CD4-positive, alpha-beta T cell (primary cell): Measurements from ENCODE around the gene OPTC. TPM values are rescaled to one million over a fixed set of nuclear protein-coding genes. Genes with fewer than 3 reads are reported as not detected.

Experiments used
- ATAC-seq: fragments of 200-7000 bp; cut with Tn5 transposase; one replicate; pipeline ENCODE4 v1.10.0; 2022; ENCODE audit warnings: mild to moderate bottlenecking; ENCODE audit not compliant: poor library complexity
- CTCF ChIA-PET: fragments of 350-600 bp; sonication (Branson Sonifier 250); formaldehyde crosslinking; loops from one replicate; lab custom pipeline; 2021; ENCODE audit warnings: antibody characterized with exemption, inconsistent platforms; lab: Charles Lee
- POLR2A ChIA-PET: fragments of 350-600 bp; sonication (Branson Sonifier 250); formaldehyde crosslinking; loops from one replicate; lab custom pipeline; 2021; ENCODE audit warnings: antibody characterized with exemption, inconsistent platforms; lab: Charles Lee
- DNase-seq, 14 experiments: peaks; one replicate each; pipeline ENCODE4 v3.0.0-alpha.2; 2013 to 2020; ENCODE audit warnings: mixed read lengths in 2 of 14
- H3K27ac ChIP-seq, 2 donors: one replicate each; pipeline versions ENCODE4 v1.5.1 to v1.7.0; 2013; ENCODE audit warnings: low read length in 2 of 2, low read depth in 1 of 2, mild to moderate bottlenecking in 1 of 2
- H3K27me3 ChIP-seq, 2 experiments: 1 replicate in 1 of 2; 2 replicates in 1 of 2; pipeline versions ENCODE4 v1.6.1 to v1.7.0; 2013; ENCODE audit warnings: low read length in 2 of 2, control low read depth in 1 of 2, mild to moderate bottlenecking in 1 of 2, moderate library complexity in 1 of 2; ENCODE audit not compliant: insufficient read depth in 2 of 2, control insufficient read depth in 1 of 2
- H3K36me3 ChIP-seq: one replicate; pipeline ENCODE4 v1.6.1; 2013; ENCODE audit warnings: low read length, control low read depth; ENCODE audit not compliant: insufficient read depth
- H3K4me1 ChIP-seq: one replicate; pipeline ENCODE4 v1.6.1; 2013; ENCODE audit warnings: low read length, control low read depth; ENCODE audit not compliant: insufficient read depth
- H3K4me3 ChIP-seq: one replicate; pipeline ENCODE4 v1.5.1; 2013; ENCODE audit warnings: mild to moderate bottlenecking, low read length, moderate library complexity
- H3K9me3 ChIP-seq, 2 experiments: 1 replicate in 1 of 2; 2 replicates in 1 of 2; pipeline versions ENCODE4 v1.6.1 to v1.7.0; 2013; ENCODE audit warnings: low read length in 2 of 2, mild to moderate bottlenecking in 2 of 2, control low read depth in 1 of 2, moderate library complexity in 1 of 2; ENCODE audit not compliant: control insufficient read depth in 1 of 2, insufficient read depth in 1 of 2
- H3K27ac Mint-ChIP-seq: one replicate; pipeline ENCODE4 v1.8.0; 2020; ENCODE audit warnings: mixed read lengths
- H3K27me3 Mint-ChIP-seq: one replicate; pipeline ENCODE4 v1.8.0; 2021; ENCODE audit warnings: mixed read lengths
- H3K36me3 Mint-ChIP-seq: one replicate; pipeline ENCODE4 v1.8.0; 2021; ENCODE audit warnings: low read depth, mixed read lengths
- H3K4me1 Mint-ChIP-seq: one replicate; pipeline ENCODE4 v1.8.0; 2021; ENCODE audit warnings: low read depth, mixed read lengths
- H3K4me3 Mint-ChIP-seq: one replicate; pipeline ENCODE4 v1.8.0; 2020; ENCODE audit warnings: mild to moderate bottlenecking, mixed read lengths
- H3K9me3 Mint-ChIP-seq: one replicate; pipeline ENCODE4 v1.8.0; 2020; ENCODE audit warnings: mixed read lengths
- CTCF ChIP-seq: fragments of 200-600 bp; IDR thresholded peaks from one replicate; pipeline ENCODE4 v1.8.0; 2022; ENCODE audit warnings: antibody characterized with exemption, mild to moderate bottlenecking
- intact Hi-C, 2 experiments: fragments of 100-400 bp; cut with DNase I in 1 of 2; cut with micrococcal nuclease in 1 of 2; formaldehyde crosslinking; loops; one replicate each; pipeline versions ENCODE4 v1.15.1 to v1.9.0; 2023 to 2025; cut with DNase I, micrococcal nuclease
- total RNA-seq, 174 experiments: library from RNA in 2 of 174; stranded (reverse) in 2 of 174; gene quantifications; one replicate each; pipeline ENCODE4 v1.2.3 and lab custom pipeline; 2021 to 2026

The OPTC gene
- total RNA-seq, 2 experiments from 2014 or later: not detected

GRCh38 chr1:203451836-203452784 lies 41.8 kb upstream of the OPTC start:
- intact Hi-C loops: no loop called here
- Mint-ChIP-seq H3K4me1 (no peaks in the 10 kb centered on the region), H3K27me3 (peaks cover 55% of the 10 kb centered on the region), H3K9me3 (no peaks in the 10 kb centered on the region), H3K27ac (no peak overlapping the region), H3K36me3 (no peaks in the 10 kb centered on the region), H3K4me3 (no peak overlapping the region)
- no peak for TF ChIP-seq CTCF
- POLR2A ChIA-PET: no interaction called here
- DNase-seq (no peak), ATAC-seq (no peak)
- H3K27ac ChIP-seq: no peak overlapping the region
- peaks cover 4 to 18% of the 10 kb centered on the region in 2 experiments for H3K27me3 ChIP-seq
- no peaks in the 10 kb centered on the region for H3K4me1 ChIP-seq
- CTCF ChIA-PET: no interaction called here
- H3K4me3 ChIP-seq: no peak overlapping the region
- H3K36me3 ChIP-seq: no peaks in the 10 kb centered on the region
- H3K9me3 ChIP-seq: peaks cover 0 to 5% of the 10 kb centered on the region in 2 experiments

- H3K4me1 Mint-ChIP-seq: no peaks in the 10 kb centered on the region
- H3K27ac Mint-ChIP-seq: no peak overlapping the region
- H3K36me3 ChIP-seq: no peaks in the 10 kb centered on the region
- POLR2A ChIA-PET: no interaction called here
- intact Hi-C loops: no loop called here
- no peak overlapping the region for H3K4me3 Mint-ChIP-seq
- H3K27me3 Mint-ChIP-seq: peaks cover 53% of the 10 kb centered on the region
- ATAC-seq: no peak
- H3K27me3 ChIP-seq: peaks cover 4 to 18% of the 10 kb centered on the region in 2 experiments
- H3K27ac ChIP-seq: no peak overlapping the region
- DNase-seq: no peak
- H3K4me1 ChIP-seq: no peaks in the 10 kb centered on the region
- H3K9me3 ChIP-seq: peaks cover 0 to 5% of the 10 kb centered on the region in 2 experiments
- CTCF ChIA-PET: no interaction called here
- H3K9me3 Mint-ChIP-seq: no peaks in the 10 kb centered on the region
- H3K36me3 Mint-ChIP-seq: no peaks in the 10 kb centered on the region
- H3K4me3 ChIP-seq: no peak overlapping the region
- TF ChIP-seq CTCF: no peak
These were observed 40.9 kb upstream of the OPTC start for GRCh38 chr1:203453016-203453415.

- H3K27ac Mint-ChIP-seq: no peak overlapping the region
- no peak overlapping the region for H3K4me3 Mint-ChIP-seq
- H3K9me3 Mint-ChIP-seq: no peaks in the 10 kb centered on the region
- peaks cover 56% of the 10 kb centered on the region for H3K27me3 Mint-ChIP-seq
- POLR2A ChIA-PET: no interaction called here
- no peak overlapping the region for H3K4me3 ChIP-seq
- no peaks in the 10 kb centered on the region for H3K4me1 Mint-ChIP-seq
- H3K27ac ChIP-seq: no peak overlapping the region
- no peaks in the 10 kb centered on the region for H3K36me3 ChIP-seq
- peaks cover 4 to 17% of the 10 kb centered on the region in 2 experiments for H3K27me3 ChIP-seq
- peaks cover 0 to 5% of the 10 kb centered on the region in 2 experiments for H3K9me3 ChIP-seq
- no peaks in the 10 kb centered on the region for H3K4me1 ChIP-seq
- CTCF ChIA-PET: no interaction called here
- intact Hi-C loops: no loop called here
- no peak for TF ChIP-seq CTCF
- H3K36me3 Mint-ChIP-seq: no peaks in the 10 kb centered on the region
- no peak for DNase-seq
- ATAC-seq: no peak
These were observed 40.3 kb upstream of the OPTC start for GRCh38 chr1:203453616-203454015.
